DOHH2 (cell line): ENCODE results near the gene DOCK4.

Source experiments
- EZH2phosphoT487 ChIP-seq: fragments of 200-600 bp; sonication (generic); IDR thresholded peaks from 2 replicates; pipeline ENCODE4 v1.6.1; 2017; ENCODE audit warnings: borderline replicate concordance, mild to moderate bottlenecking, antibody characterized with exemption, low read length, moderate library complexity, mixed read lengths
- TF ChIP-seq, protein P1 (sequence below): fragments of 200-600 bp; sonication (generic); IDR thresholded peaks from one replicate; pipeline ENCODE4 v1.5.1; 2014; ENCODE audit warnings: antibody characterized with exemption, mild to moderate bottlenecking, low read depth, low read length; ENCODE audit not compliant: poor library complexity, severe bottlenecking

DNA sequence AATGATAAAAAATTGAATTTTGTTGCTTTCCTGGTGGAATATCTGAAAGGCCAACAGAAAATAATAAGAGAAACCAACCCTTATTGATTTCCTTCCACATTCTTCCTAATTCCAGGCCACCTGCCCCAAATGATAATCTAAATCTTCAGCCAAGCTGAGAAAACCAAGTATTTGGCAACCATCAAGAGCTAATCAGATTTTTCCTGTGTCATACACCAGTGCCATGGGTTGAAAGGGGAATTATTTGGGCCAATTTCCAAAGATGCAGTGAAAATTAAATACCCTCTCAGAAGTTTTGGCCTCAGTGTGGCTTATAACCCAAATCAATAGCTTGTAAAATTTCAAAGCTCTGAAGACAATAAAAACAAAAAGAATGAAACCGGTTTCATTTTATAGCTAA lies 70.4 kb downstream of the DOCK4 start:
- TF ChIP-seq, protein P1, sequence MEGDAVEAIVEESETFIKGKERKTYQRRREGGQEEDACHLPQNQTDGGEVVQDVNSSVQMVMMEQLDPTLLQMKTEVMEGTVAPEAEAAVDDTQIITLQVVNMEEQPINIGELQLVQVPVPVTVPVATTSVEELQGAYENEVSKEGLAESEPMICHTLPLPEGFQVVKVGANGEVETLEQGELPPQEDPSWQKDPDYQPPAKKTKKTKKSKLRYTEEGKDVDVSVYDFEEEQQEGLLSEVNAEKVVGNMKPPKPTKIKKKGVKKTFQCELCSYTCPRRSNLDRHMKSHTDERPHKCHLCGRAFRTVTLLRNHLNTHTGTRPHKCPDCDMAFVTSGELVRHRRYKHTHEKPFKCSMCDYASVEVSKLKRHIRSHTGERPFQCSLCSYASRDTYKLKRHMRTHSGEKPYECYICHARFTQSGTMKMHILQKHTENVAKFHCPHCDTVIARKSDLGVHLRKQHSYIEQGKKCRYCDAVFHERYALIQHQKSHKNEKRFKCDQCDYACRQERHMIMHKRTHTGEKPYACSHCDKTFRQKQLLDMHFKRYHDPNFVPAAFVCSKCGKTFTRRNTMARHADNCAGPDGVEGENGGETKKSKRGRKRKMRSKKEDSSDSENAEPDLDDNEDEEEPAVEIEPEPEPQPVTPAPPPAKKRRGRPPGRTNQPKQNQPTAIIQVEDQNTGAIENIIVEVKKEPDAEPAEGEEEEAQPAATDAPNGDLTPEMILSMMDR, result no peak
- TF ChIP-seq EZH2phosphoT487, result no peak
